Gastroesophageal sphincter (tissue), 3 donors: Measurements from ENCODE around the gene MYH3.

Source experiments
- EP300 ChIP-seq: sonication (generic); formaldehyde crosslinking; IDR thresholded peaks from one replicate; pipeline ENCODE4 v1.6.1; 2017; ENCODE audit warnings: antibody characterized with exemption, mild to moderate bottlenecking
- POLR2A ChIP-seq, 2 donors: fragments of 450-650 bp; IDR thresholded peaks; one replicate each; pipeline ENCODE4 v1.6.1; 2017; ENCODE audit warnings: antibody characterized with exemption in 2 of 2, mild to moderate bottlenecking in 2 of 2, moderate library complexity in 1 of 2
- POLR2AphosphoS5 ChIP-seq: sonication (generic); formaldehyde crosslinking; IDR thresholded peaks from one replicate; pipeline ENCODE4 v1.6.1; 2017; ENCODE audit warnings: antibody characterized with exemption
- TF ChIP-seq, protein P1 (sequence below), 4 experiments: fragments of 200-600 bp in 2 of 4; fragments of 450-650 bp in 2 of 4; sonication (generic) in 1 of 4; IDR thresholded peaks; one replicate each; pipeline ENCODE4 v1.5.1; 2017 to 2019; ENCODE audit warnings: antibody characterized with exemption in 4 of 4, mild to moderate bottlenecking in 2 of 4, moderate library complexity in 2 of 4

DNA sequence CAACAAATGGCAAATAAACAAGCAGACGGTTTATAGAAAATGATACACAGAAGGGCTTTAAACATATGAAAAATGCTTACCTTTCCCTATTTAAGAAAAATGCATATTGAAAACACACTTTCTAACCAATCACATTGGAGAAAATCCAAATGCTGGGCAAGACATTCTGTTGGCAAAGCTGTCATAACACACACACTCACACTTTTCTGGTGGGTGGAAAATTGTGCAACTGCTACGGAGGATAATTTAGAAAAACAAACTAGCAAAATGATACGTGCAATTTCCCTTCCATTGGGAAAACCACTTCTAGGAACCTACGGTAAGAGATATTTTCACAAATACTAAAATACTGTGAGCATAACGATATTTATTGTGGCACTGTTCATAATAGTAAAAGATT is 9.8 kb upstream of the MYH3 start:
- no peak for TF ChIP-seq POLR2AphosphoS5
- no peak for TF ChIP-seq POLR2A (IDR thresholded peaks at IDR 0.05)
- TF ChIP-seq, protein P1, sequence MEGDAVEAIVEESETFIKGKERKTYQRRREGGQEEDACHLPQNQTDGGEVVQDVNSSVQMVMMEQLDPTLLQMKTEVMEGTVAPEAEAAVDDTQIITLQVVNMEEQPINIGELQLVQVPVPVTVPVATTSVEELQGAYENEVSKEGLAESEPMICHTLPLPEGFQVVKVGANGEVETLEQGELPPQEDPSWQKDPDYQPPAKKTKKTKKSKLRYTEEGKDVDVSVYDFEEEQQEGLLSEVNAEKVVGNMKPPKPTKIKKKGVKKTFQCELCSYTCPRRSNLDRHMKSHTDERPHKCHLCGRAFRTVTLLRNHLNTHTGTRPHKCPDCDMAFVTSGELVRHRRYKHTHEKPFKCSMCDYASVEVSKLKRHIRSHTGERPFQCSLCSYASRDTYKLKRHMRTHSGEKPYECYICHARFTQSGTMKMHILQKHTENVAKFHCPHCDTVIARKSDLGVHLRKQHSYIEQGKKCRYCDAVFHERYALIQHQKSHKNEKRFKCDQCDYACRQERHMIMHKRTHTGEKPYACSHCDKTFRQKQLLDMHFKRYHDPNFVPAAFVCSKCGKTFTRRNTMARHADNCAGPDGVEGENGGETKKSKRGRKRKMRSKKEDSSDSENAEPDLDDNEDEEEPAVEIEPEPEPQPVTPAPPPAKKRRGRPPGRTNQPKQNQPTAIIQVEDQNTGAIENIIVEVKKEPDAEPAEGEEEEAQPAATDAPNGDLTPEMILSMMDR (IDR thresholded peaks at IDR 0.05) = no peak
- TF ChIP-seq EP300 = no peak
